ENCODE data around the gene DAB2.

The DAB2 gene

GRCh38 chr5:39331861-39332381 lies 92.9 kb downstream of the DAB2 start:
- DNase-seq = no peak

DNA sequence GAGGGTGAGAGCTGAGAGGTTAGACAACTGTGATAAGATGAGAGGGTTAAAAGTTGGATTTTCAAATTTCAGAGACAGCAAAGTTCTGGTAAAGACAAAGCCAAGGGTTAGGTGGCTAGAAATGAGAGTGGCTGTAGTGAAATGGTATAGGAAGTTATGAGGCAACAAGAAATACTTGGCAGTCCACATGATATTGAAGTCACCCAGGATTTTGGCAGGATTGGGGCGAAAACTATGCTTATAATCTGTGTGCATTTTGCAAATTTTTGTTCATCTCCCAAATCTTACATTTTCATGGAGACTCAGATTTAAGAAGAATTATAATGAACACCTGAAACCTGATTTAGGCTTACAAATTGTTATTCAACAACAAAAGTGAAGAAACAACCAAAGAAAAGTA lies 96.0 kb downstream of the DAB2 start:
- no peak for DNase-seq

DNA sequence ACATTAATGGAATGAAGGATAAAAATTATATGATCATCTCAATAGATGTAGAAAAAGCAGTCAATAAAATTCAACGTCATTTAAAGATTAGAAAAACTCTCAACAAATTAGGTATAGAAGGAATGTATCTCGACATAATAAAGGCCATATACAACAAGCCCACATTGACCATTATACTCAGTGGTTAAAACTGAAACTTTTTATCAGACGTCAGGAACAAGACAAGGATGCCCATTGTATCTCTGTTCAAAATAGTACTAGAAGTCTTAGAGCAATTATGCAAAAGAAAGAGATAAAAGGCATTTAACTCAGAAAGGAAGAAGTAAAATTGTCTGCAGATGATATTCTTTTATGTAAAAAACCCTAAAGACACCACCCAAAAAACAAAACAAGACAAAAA lies 101.2 kb downstream of the DAB2 start:
- no peak for DNase-seq
